HCT116 (cell line): ENCODE results near the gene KCNN3. TPM values are rescaled to one million over a fixed set of nuclear protein-coding genes. Genes with fewer than 3 reads are reported as not detected.

Experiments
- ATAC-seq: fragments of 200-7000 bp; cut with Tn5 transposase; 2 replicates; pipeline ENCODE4 v1.9.1; 2020; ENCODE audit warnings: mild to moderate bottlenecking, moderate library complexity
- BruUV-seq: library from RNA; stranded (reverse); fragments of 400-500 nt; replicated peaks from 2 replicates; lab custom pipeline; 2021; lab: Mats Ljungman, UMichigan
- CTCF ChIA-PET: fragments of 300-600 bp; sonication (Branson Sonifier 250); formaldehyde crosslinking; loops from one replicate; lab custom pipeline; 2021; ENCODE audit warnings: antibody characterized with exemption; lab: Charles Lee
- POLR2A ChIA-PET: fragments of 300-600, 350-600 bp; sonication (Branson Sonifier 250); formaldehyde crosslinking; loops from one replicate; lab custom pipeline; 2021; ENCODE audit warnings: antibody characterized with exemption; lab: Charles Lee
- RAD21 ChIA-PET, 2 experiments: fragments of 300-600 bp; sonication (Branson Sonifier 250); formaldehyde crosslinking; loops; one replicate each; lab custom pipeline; 2023; ENCODE audit warnings: low total read pairs in 2 of 2; ENCODE audit not compliant: uncharacterized antibody in 2 of 2, unreplicated experiment in 2 of 2, low non-redundant PET in 1 of 2; lab: Charles Lee
- DNase-seq: peaks from one replicate; pipeline ENCODE4 v3.0.0-alpha.2; 2010; ENCODE audit warnings: low read depth, low spot score
- H2AFZ ChIP-seq: fragments of 200-600 bp; shearing (Covaris generic), sonication (generic); 2 replicates; pipeline ENCODE4 v1.6.1; 2017; ENCODE audit warnings: low read depth, mixed run types, mixed read lengths, antibody characterized with exemption, low read length; ENCODE audit not compliant: poor library complexity, severe bottlenecking
- H3K27ac ChIP-seq: 2 replicates; pipeline ENCODE4 v1.5.1; 2012; ENCODE audit warnings: low read depth, low read length
- H3K27me3 ChIP-seq: fragments of 200-600 bp; sonication (generic); 2 replicates; pipeline ENCODE4 v1.6.1; 2016; ENCODE audit warnings: mixed run types, low read length, mixed read lengths; ENCODE audit not compliant: insufficient read depth
- H3K36me3 ChIP-seq, 2 experiments: fragments of 200-500 bp in 1 of 2; fragments of 200-600 bp in 1 of 2; sonication (Bioruptor generic) in 1 of 2; sonication (generic) in 1 of 2; 2 replicates each; pipeline versions ENCODE4 v1.5.1 to v1.6.1; 2014 to 2016; ENCODE audit warnings: low read length in 2 of 2, inconsistent platforms in 1 of 2, mixed read lengths in 1 of 2, mixed run types in 1 of 2; ENCODE audit not compliant: insufficient read depth in 2 of 2, control insufficient read depth in 1 of 2
- H3K4me1 ChIP-seq, 2 experiments: fragments of 200-600 bp in 1 of 2; sonication (generic) in 1 of 2; 2 replicates each; pipeline versions ENCODE4 v1.5.1 to v1.6.1; 2012 to 2017; ENCODE audit warnings: low read length in 2 of 2, inconsistent platforms in 1 of 2, mild to moderate bottlenecking in 1 of 2, mixed read lengths in 1 of 2, mixed run types in 1 of 2, moderate library complexity in 1 of 2; ENCODE audit not compliant: insufficient read depth in 2 of 2, control insufficient read depth in 1 of 2
- H3K4me2 ChIP-seq: fragments of 200-600 bp; sonication (generic); 2 replicates; pipeline ENCODE4 v1.6.1; 2017; ENCODE audit warnings: mixed run types, low read length, mixed read lengths
- H3K4me3 ChIP-seq, 2 experiments: fragments of 200-600 bp in 1 of 2; sonication (generic) in 1 of 2; replicated peaks in 1 of 2; 2 replicates each; pipeline ENCODE4 v1.5.1; 2011 to 2016; ENCODE audit warnings: low read length in 2 of 2, control low read depth in 1 of 2, low read depth in 1 of 2, mild to moderate bottlenecking in 1 of 2, mixed read lengths in 1 of 2, mixed run types in 1 of 2
- H3K79me2 ChIP-seq: fragments of 200-600 bp; sonication (generic); 2 replicates; pipeline ENCODE4 v1.6.1; 2017; ENCODE audit warnings: mild to moderate bottlenecking, mixed run types, low read length, moderate library complexity, mixed read lengths; ENCODE audit not compliant: insufficient read depth
- H3K9ac ChIP-seq: fragments of 200-600 bp; sonication (generic); 2 replicates; pipeline ENCODE4 v1.6.1; 2016; ENCODE audit warnings: low read length, mixed read lengths
- H3K9me2 ChIP-seq: fragments of 200-600 bp; sonication (generic), shearing (Covaris generic); 2 replicates; pipeline ENCODE4 v1.6.1; 2017; ENCODE audit warnings: mixed run types, mild to moderate bottlenecking, moderate library complexity; ENCODE audit not compliant: insufficient read depth
- H3K9me3 ChIP-seq, 2 experiments: fragments of 200-500 bp in 1 of 2; fragments of 200-600 bp in 1 of 2; sonication (Bioruptor generic) in 1 of 2; sonication (generic) in 1 of 2; 2 replicates each; pipeline ENCODE4 v1.6.1; 2014 to 2017; ENCODE audit warnings: low read length in 2 of 2, mixed read lengths in 2 of 2, inconsistent platforms in 1 of 2, low read depth in 1 of 2, mild to moderate bottlenecking in 1 of 2, mixed run types in 1 of 2, moderate library complexity in 1 of 2; ENCODE audit not compliant: control insufficient read depth in 1 of 2, insufficient read depth in 1 of 2
- H4K20me1 ChIP-seq: fragments of 200-600 bp; sonication (generic), shearing (Covaris generic); 2 replicates; pipeline ENCODE4 v1.6.1; 2017; ENCODE audit warnings: mixed run types, mild to moderate bottlenecking, moderate library complexity; ENCODE audit not compliant: insufficient read depth
- ATF3 ChIP-seq: IDR thresholded peaks from 2 replicates; pipeline ENCODE4 v1.6.1; 2012
- CTCF ChIP-seq, 3 experiments: fragments of 200-600 bp in 1 of 3; sonication (generic) in 1 of 3; IDR thresholded peaks in 2 of 3; conservative IDR thresholded peaks in 1 of 3; 2 replicates each; pipeline ENCODE4 v1.5.1; 2012 to 2017; ENCODE audit warnings: low read depth in 2 of 3, low read length in 2 of 3, antibody characterized with exemption in 1 of 3, borderline replicate concordance in 1 of 3, control low read depth in 1 of 3, mild to moderate bottlenecking in 1 of 3, mixed read lengths in 1 of 3, mixed run types in 1 of 3, moderate library complexity in 1 of 3; ENCODE audit not compliant: insufficient read depth in 1 of 3
- ELF1 ChIP-seq: IDR thresholded peaks from 2 replicates; pipeline ENCODE4 v1.6.1; 2012; ENCODE audit warnings: low read depth, borderline replicate concordance
- EZH2 ChIP-seq: fragments of 200-600 bp; sonication (generic); IDR thresholded peaks from 2 replicates; pipeline ENCODE4 v1.6.1; 2017; ENCODE audit warnings: antibody characterized with exemption, mixed run types
- FOSL1 ChIP-seq: IDR thresholded peaks from 2 replicates; pipeline ENCODE4 v1.6.1; 2012; ENCODE audit warnings: low read depth
- POLR2AphosphoS5 ChIP-seq: IDR thresholded peaks from 2 replicates; pipeline ENCODE4 v1.6.1; 2011; ENCODE audit warnings: mild to moderate bottlenecking, low read depth, low read length, moderate library complexity
- RAD21 ChIP-seq: IDR thresholded peaks from 2 replicates; pipeline ENCODE4 v1.6.1; 2012; ENCODE audit warnings: low read depth, mild to moderate bottlenecking
- REST ChIP-seq: IDR thresholded peaks from 2 replicates; pipeline ENCODE4 v1.6.1; 2012; ENCODE audit warnings: low read depth
- SP1 ChIP-seq: IDR thresholded peaks from 2 replicates; pipeline ENCODE4 v1.6.1; 2012; ENCODE audit warnings: low read depth
- ZNF274 ChIP-seq: fragments of 200-500 bp; sonication (Bioruptor generic); IDR thresholded peaks from 2 replicates; pipeline ENCODE4 v1.6.1; 2014; ENCODE audit warnings: mild to moderate bottlenecking, low read depth, low read length, inconsistent platforms
- intact Hi-C: fragments of 100-400 bp; cut with micrococcal nuclease; formaldehyde crosslinking; loops from 2 replicates; pipeline ENCODE4 v1.10.0; 2022
- total RNA-seq: library from RNA; stranded (reverse); gene quantifications from one replicate; pipeline ENCODE4 v1.2.1, GENCODE V29; 2021; ENCODE audit not compliant: unreplicated experiment

Gene KCNN3
- total RNA-seq, 1 experiment from 2014 or later, result 1.1 TPM

GRCh38 chr1:154742606-154743005, 127.5 kb downstream of the KCNN3 start (continued):
- TF ChIP-seq REST (no peak), POLR2AphosphoS5 (no peak), ATF3 (no peak), FOSL1 (no peak), EZH2 (no peak), ELF1 (no peak), ZNF274 (no peak)
- TF ChIP-seq, all 23 proteins: peak for 0

GRCh38 chr1:154741741-154742495, 128.2 kb downstream of the KCNN3 start:
- intact Hi-C loops, result no loop called here
- Histone ChIP-seq H3K9me3 (no peaks in the 10 kb centered on the region), H3K27ac (no peak overlapping the region), H3K36me3 (no peaks in the 10 kb centered on the region), H3K79me2 (no peaks in the 10 kb centered on the region), H3K4me2 (no peak overlapping the region), H3K27me3 (peaks cover 27% of the 10 kb centered on the region), H3K4me1 (peaks cover 0 to 4% of the 10 kb centered on the region in 2 experiments; a peak in 1 of 4 replicates), H3K9ac (no peak overlapping the region), H2AFZ (no peak overlapping the region), H3K4me3 (no peak overlapping the region), H4K20me1 (no peaks in the 10 kb centered on the region), H3K9me2 (no peaks in the 10 kb centered on the region)
- CTCF ChIA-PET, result interaction anchor here (0.7 to 0.8 kb wide), 2 partner anchors 9 to 72 kb away, joined by 3 read pairs; no protein-coding TSS in a partner anchor
- ATAC-seq (peak; percentile 80), DNase-seq (no peak)
- RAD21 ChIA-PET, result no interaction called here
- TF ChIP-seq CTCF (IDR thresholded peaks at IDR 0.05 in 2 of 3, conservative IDR thresholded peaks at IDR 0.05 in 1 of 3; ENCODE audit: borderline replicate concordance in 1 of 3, insufficient read depth in 1 of 3, low read depth in 2 of 3, low read length in 2 of 3) (peak; percentile 48 to 75 (median 50); a peak in 5 of 6 replicates), RAD21 (peak; percentile 32), SP1 (no peak), REST (no peak)
- BruUV-seq, result no TSS peak
- POLR2A ChIA-PET, result no interaction called here
